K562 (cell line): ENCODE data around the gene MYCBP2. TPM values are rescaled to one million over a fixed set of nuclear protein-coding genes. Genes with fewer than 3 reads are reported as not detected.
A peak's percentile ranks its signal among the peaks of the same experiment; 100 is the strongest.

Experiments
- ATAC-seq: fragments of 200-7000 bp; cut with Tn5 transposase; 3 replicates; pipeline ENCODE4 v1.9.1; 2020; ENCODE audit warnings: moderate library complexity
- Bru-seq: library from RNA; stranded (reverse); fragments of 400-500 nt; gene quantifications from one replicate; lab custom pipeline; 2021; lab: Mats Ljungman, UMichigan
- BruChase-seq, 2 experiments: library from RNA; stranded (reverse); fragments of 400-500 nt; gene quantifications; one replicate each; lab custom pipeline; 2021; lab: Mats Ljungman, UMichigan
- BruUV-seq: library from RNA; stranded (reverse); fragments of 400-500 nt; replicated peaks from 2 replicates; lab custom pipeline; 2021; lab: Mats Ljungman, UMichigan
- CTCF ChIA-PET: fragments of 300-600 bp; formaldehyde crosslinking; extraction: SDS; loops from one replicate; lab custom pipeline; 2021; ENCODE audit warnings: low intra/inter-chr PET ratio; lab: Yijun Ruan, JAX
- POLR2A ChIA-PET: fragments of 300-600, 350-650 bp; sonication (Branson Sonifier 250); formaldehyde crosslinking; extraction: SDS; loops from one replicate; lab custom pipeline; 2021; ENCODE audit warnings: antibody characterized with exemption, inconsistent platforms; lab: Yijun Ruan, JAX
- DNase-seq, 4 experiments: peaks; one replicate each; pipeline versions ENCODE4 v3.0.0 to v3.0.0-alpha.2; 2011 to 2018; ENCODE audit warnings: low spot score in 3 of 4, mixed read lengths in 3 of 4; ENCODE audit errors: extremely low read depth in 1 of 4
- FAIRE-seq: peaks from 2 replicates; lab custom pipeline; 2011; peaks lifted over from hg19 to GRCh38; lab: Jason Lieb, UNC
- H2AFZ ChIP-seq: 2 replicates; pipeline ENCODE4 v1.6.0; 2011; ENCODE audit warnings: low read depth, low read length, control low read depth, inconsistent platforms
- H3K27ac ChIP-seq: fragments of 200-600 bp; 3 replicates; pipeline ENCODE4 v1.8.0; 2011; ENCODE audit warnings: low read depth, mild to moderate bottlenecking, control low read depth, inconsistent platforms, low read length, moderate library complexity, mixed read lengths; ENCODE audit errors: extremely low read depth
- H3K27me3 ChIP-seq, 2 experiments: fragments of 300-600 bp in 1 of 2; 2 replicates in 1 of 2; 3 replicates in 1 of 2; pipeline versions ENCODE4 v1.6.0 to v1.8.0; 2011; ENCODE audit warnings: inconsistent platforms in 2 of 2, low read length in 2 of 2, mild to moderate bottlenecking in 1 of 2, mixed read lengths in 1 of 2, moderate library complexity in 1 of 2; ENCODE audit not compliant: control insufficient read depth in 2 of 2, insufficient read depth in 2 of 2
- H3K36me3 ChIP-seq: fragments of 300-600 bp; 3 replicates; pipeline ENCODE4 v1.8.0; 2011; ENCODE audit warnings: mild to moderate bottlenecking, low read length, inconsistent platforms; ENCODE audit not compliant: control insufficient read depth, insufficient read depth
- H3K4me1 ChIP-seq, 2 experiments: fragments of 200-600 bp in 1 of 2; replicated peaks in 1 of 2; 2 replicates in 1 of 2; 3 replicates in 1 of 2; pipeline versions ENCODE4 v1.5.1 to v1.8.0; 2011; ENCODE audit warnings: inconsistent platforms in 2 of 2, low read length in 2 of 2, mild to moderate bottlenecking in 1 of 2, mixed read lengths in 1 of 2, moderate library complexity in 1 of 2; ENCODE audit not compliant: control insufficient read depth in 2 of 2, insufficient read depth in 2 of 2
- H3K4me2 ChIP-seq: 2 replicates; pipeline ENCODE4 v1.6.1; 2011; ENCODE audit warnings: low read length, control low read depth, inconsistent platforms, mixed read lengths; ENCODE audit not compliant: insufficient read depth
- H3K4me3 ChIP-seq: fragments of 200-600 bp; sonication (generic), shearing (Covaris generic); 2 replicates; pipeline ENCODE4 v1.5.1; 2016; ENCODE audit warnings: control low read depth, inconsistent platforms
- H3K79me2 ChIP-seq: fragments of 200-600 bp; 3 replicates; pipeline ENCODE4 v1.8.0; 2011; ENCODE audit warnings: low read length, inconsistent platforms; ENCODE audit not compliant: control insufficient read depth, insufficient read depth
- H3K9ac ChIP-seq, 2 experiments: 2 replicates each; pipeline versions ENCODE4 v1.6.0 to v1.6.1; 2011; ENCODE audit warnings: low read depth in 2 of 2, low read length in 2 of 2, control low read depth in 1 of 2, inconsistent platforms in 1 of 2, mild to moderate bottlenecking in 1 of 2, mixed read lengths in 1 of 2; ENCODE audit not compliant: insufficient read depth in 1 of 2
- H3K9me1 ChIP-seq: one replicate; pipeline ENCODE4 v1.6.0; 2011; ENCODE audit warnings: inconsistent platforms, mild to moderate bottlenecking, low read length, moderate library complexity; ENCODE audit not compliant: control insufficient read depth, insufficient read depth
- H3K9me3 ChIP-seq: replicated peaks from 2 replicates; pipeline ENCODE4 v1.5.1; 2011; ENCODE audit warnings: low read depth, low read length, inconsistent platforms; ENCODE audit not compliant: control insufficient read depth, insufficient read depth
- H4K20me1 ChIP-seq: replicated peaks from 2 replicates; pipeline ENCODE4 v1.6.1; 2011; ENCODE audit warnings: low read length, inconsistent platforms, mixed read lengths; ENCODE audit not compliant: control insufficient read depth, insufficient read depth
- CBX3 ChIP-seq, 2 experiments: IDR thresholded peaks; 1 replicate in 1 of 2; 2 replicates in 1 of 2; pipeline ENCODE4 v1.6.1; 2012; ENCODE audit warnings: inconsistent platforms in 2 of 2, low read length in 2 of 2, borderline replicate concordance in 1 of 2, control low read depth in 1 of 2
- CHD2 ChIP-seq: IDR thresholded peaks from 2 replicates; pipeline ENCODE4 v1.6.1; 2011; ENCODE audit warnings: low read depth, low read length
- CREM ChIP-seq: IDR thresholded peaks from 2 replicates; pipeline ENCODE4 v1.6.1; 2014; ENCODE audit warnings: antibody characterized with exemption, low read depth
- EHMT2 ChIP-seq: fragments of 450-650 bp; IDR thresholded peaks from 2 replicates; pipeline ENCODE4 v1.6.1; 2018; ENCODE audit warnings: antibody characterized with exemption
- IRF1 ChIP-seq: sonication (generic); formaldehyde crosslinking; IDR thresholded peaks from 2 replicates; pipeline ENCODE4 v1.8.0; 2022; ENCODE audit warnings: missing genetic modification reagents, mild to moderate bottlenecking, borderline replicate concordance
- KAT7 ChIP-seq: sonication (generic); formaldehyde crosslinking; IDR thresholded peaks from 2 replicates; pipeline ENCODE4 v1.8.0; 2022; ENCODE audit warnings: missing genetic modification reagents, mild to moderate bottlenecking, borderline replicate concordance
- MYC ChIP-seq, 2 experiments: fragments of 250-450 bp in 1 of 2; sonication (Bioruptor Pico) in 1 of 2; IDR thresholded peaks; 2 replicates each; pipeline versions ENCODE4 v1.5.1 to v1.6.1; 2012 to 2021; ENCODE audit warnings: low read depth in 2 of 2, borderline replicate concordance in 1 of 2, improper control_type of control experiment in 1 of 2, low read length in 1 of 2, mild to moderate bottlenecking in 1 of 2, moderate library complexity in 1 of 2
- THRAP3 ChIP-seq: fragments of 450-650 bp; IDR thresholded peaks from 2 replicates; pipeline ENCODE4 v1.6.1; 2016; ENCODE audit warnings: mild to moderate bottlenecking, inconsistent platforms, borderline replicate concordance
- UBTF ChIP-seq, 2 experiments: IDR thresholded peaks; 2 replicates each; pipeline ENCODE4 v1.6.1; 2012; ENCODE audit warnings: improper control_type of control experiment in 2 of 2, low read depth in 2 of 2, low read length in 2 of 2, borderline replicate concordance in 1 of 2
- WGBS: fragments of 100-300 bp; shearing (Covaris generic); methylation state at CpG from one replicate; pipeline ENCODE4 v1.1.6; 2016; ENCODE audit warnings: low coverage, mixed read lengths; ENCODE audit not compliant: insufficient coverage; ENCODE audit errors: missing lambda C conversion rate; 5-methylcytosine and 5-hydroxymethylcytosine counted together
- in situ Hi-C: fragments of 300-500 bp; cut with MboI; formaldehyde crosslinking; loops from 4 replicates; pipeline ENCODE4 v1.15.0; 2018; ENCODE audit warnings: inconsistent platforms, mixed read lengths
- intact Hi-C: fragments of 100-400 bp; cut with micrococcal nuclease; formaldehyde crosslinking; loops from 2 replicates; pipeline ENCODE4 v1.14.2; 2022
- long read RNA-seq, 3 experiments: library from polyadenylated mRNA in 2 of 3; library from RNA in 1 of 3; unstranded in 2 of 3; stranded (forward) in 1 of 3; transcript quantifications; one replicate each; pipeline ENCODE4 v2.0.0, GENCODE V29; 2019 to 2022
- polyA minus RNA-seq, 3 experiments: library from RNA; depleted of rRNA, polyadenylated mRNA; stranded (reverse); fragments of >200 nt; gene quantifications; 2 replicates each; pipeline ENCODE4 v1.2.3, GENCODE V29; 2011
- polyA plus RNA-seq, 8 experiments: library from polyadenylated mRNA; depleted of rRNA in 4 of 8; stranded (reverse) in 5 of 8; unstranded in 3 of 8; fragments of >200 nt; fragmentation: Nextera tagmentation in 2 of 8; fragmentation: Illumina TruSeq in 1 of 8; extraction: Ambion mirVana in 2 of 8; extraction: Trizol in 1 of 8; gene quantifications; 2 replicates each; pipeline versions ENCODE4 v1.2.1 to v1.2.3, GENCODE V29; 2011 to 2014; ENCODE audit warnings: inconsistent platforms in 1 of 8, missing spikeins in 1 of 8
- total RNA-seq, 7 experiments: library from RNA; depleted of rRNA in 6 of 7; stranded (reverse); fragments of >200 nt in 6 of 7; fragmentation: Illumina TruSeq in 2 of 7; extraction: Trizol in 2 of 7; gene quantifications; 2 replicates each; pipeline versions ENCODE4 v1.2.1 to v1.2.3, GENCODE V29; 2011 to 2021; ENCODE audit warnings: low replicate concordance in 1 of 7
- TF ChIP-seq, protein P1 (sequence below): fragments of 450-650 bp; IDR thresholded peaks from 2 replicates; pipeline ENCODE4 v1.6.1; 2016

MYCBP2 gene
- 20.5 and 73.8 TPM in 2 replicates for total RNA-seq (2011; cell fraction: chromatin; rRNA removed; ENCODE audit: low replicate concordance)
- 10.3 and 18.8 TPM in 2 replicates for total RNA-seq (2011; cell fraction: nucleolus; rRNA removed)
- total RNA-seq (2011; cell fraction: nucleoplasm; rRNA removed): 29.0 and 42.3 TPM in 2 replicates
- total RNA-seq (2014; rRNA removed) (36.8 and 47.2 TPM in 2 replicates), total RNA-seq (2014; rRNA removed; fragmentation: Illumina TruSeq; extraction: Trizol) (28.9 and 30.3 TPM in 2 replicates), total RNA-seq (2015; rRNA removed; fragmentation: Illumina TruSeq; extraction: Trizol) (39.4 and 41.9 TPM in 2 replicates), total RNA-seq (2021) (30.0 and 42.4 TPM in 2 replicates), polyA plus RNA-seq (2011; rRNA removed) (12.5 and 18.3 TPM in 2 replicates), polyA plus RNA-seq (2014; fragmentation: Illumina TruSeq; extraction: Trizol) (27.9 and 34.0 TPM in 2 replicates), polyA plus RNA-seq (2014; fragmentation: Nextera tagmentation; extraction: Ambion mirVana) (10 to 100 TPM; 13.2 to 16.3 TPM), polyA plus RNA-seq (2014; rRNA removed) (22.3 and 22.5 TPM in 2 replicates), polyA minus RNA-seq (2011; rRNA and poly(A)+ RNA removed) (78.3 and 91.4 TPM in 2 replicates), Bru-seq, nascent RNA (percentile 70 among the genes with signal in this experiment), BruChase-seq, experiment 1, labeled RNA remaining after a 2-hour chase (percentile 74 among the genes with signal in this experiment), BruChase-seq, experiment 2, labeled RNA remaining after a 6-hour chase (percentile 73 among the genes with signal in this experiment)
- 9.1 and 13.0 TPM in 2 replicates for polyA plus RNA-seq (2011; cell fraction: cytosol; rRNA removed)
- polyA plus RNA-seq (2011; cell fraction: nucleus; rRNA removed): 22.2 and 23.7 TPM in 2 replicates
- polyA plus RNA-seq (2012): 17.5 and 23.7 TPM in 2 replicates
- 36.1 and 37.0 TPM in 2 replicates for polyA minus RNA-seq (2011; cell fraction: cytosol; rRNA and poly(A)+ RNA removed)
- 56.1 and 77.4 TPM in 2 replicates for polyA minus RNA-seq (2011; cell fraction: nucleus; rRNA and poly(A)+ RNA removed)
- long read RNA-seq, experiment 1, partial matches to known transcripts: 9 of 19 reads
- long read RNA-seq, experiment 1, other reads (novel, unspliced or antisense): 8 of 19 reads
- long read RNA-seq, experiment 2, partial matches to known transcripts: 2 of 9 reads
- long read RNA-seq, experiment 2, other reads (novel, unspliced or antisense): 7 of 9 reads
- long read RNA-seq, experiment 3, partial matches to known transcripts: 0 of 1 reads
- long read RNA-seq, experiment 3, other reads (novel, unspliced or antisense): 1 of 1 reads

- DNase-seq (peak; percentile 89 to 95 (median 92)), ATAC-seq (peak; percentile 87), FAIRE-seq (peak; percentile 95)
- Histone ChIP-seq H3K4me2 (peak within 1 kb of the TSS; percentile 95), H2AFZ (peak within 1 kb of the TSS; percentile 98), H3K4me1 (peaks cover 9 to 11% of the 10 kb centered on the region in 2 experiments; a peak in 3 of 5 replicates), H3K27me3 (no peaks in the 10 kb centered on the region), H3K9me1 (no peaks in the 10 kb centered on the region), H3K36me3 (no peaks in the 10 kb centered on the region), H3K79me2 (peaks cover 45% of the 10 kb centered on the region), H3K4me3 (peak within 1 kb of the TSS; percentile 80), H3K9ac (peak within 1 kb of the TSS; percentile 56 to 96), H3K27ac (peak within 1 kb of the TSS; percentile 70), H3K9me3 (no peaks in the 10 kb centered on the region), H4K20me1 (peaks cover 15% of the 10 kb centered on the region; the same call in 1 of the 2 replicates)
- intact Hi-C loops (loop anchor here (2.0 to 5.0 kb wide), 3 partner anchors 152 to 335 kb away; partner anchors contain the start of genes CLN5 and FBXL3), in situ Hi-C loops (no loop called here)
- no TSS peak for BruUV-seq
- ChIA-PET CTCF (no interaction called here), POLR2A (interaction anchor here (0.6 to 1.1 kb wide), 5 partner anchors 8 to 1698 kb away, joined by 3 to 5 read pairs (median 4); no protein-coding TSS in a partner anchor)
- WGBS: 2% methylated on average over 12 of the region's 35 CpGs
- TF ChIP-seq MYC (IDR thresholded peaks at IDR 0.05; ENCODE audit: low read depth, low read length): peak; percentile 64
- TF ChIP-seq MYC (CRISPR knock-in tag; IDR thresholded peaks at IDR 0.05; ENCODE audit: borderline replicate concordance, low read depth): no peak
- TF ChIP-seq, protein P1, sequence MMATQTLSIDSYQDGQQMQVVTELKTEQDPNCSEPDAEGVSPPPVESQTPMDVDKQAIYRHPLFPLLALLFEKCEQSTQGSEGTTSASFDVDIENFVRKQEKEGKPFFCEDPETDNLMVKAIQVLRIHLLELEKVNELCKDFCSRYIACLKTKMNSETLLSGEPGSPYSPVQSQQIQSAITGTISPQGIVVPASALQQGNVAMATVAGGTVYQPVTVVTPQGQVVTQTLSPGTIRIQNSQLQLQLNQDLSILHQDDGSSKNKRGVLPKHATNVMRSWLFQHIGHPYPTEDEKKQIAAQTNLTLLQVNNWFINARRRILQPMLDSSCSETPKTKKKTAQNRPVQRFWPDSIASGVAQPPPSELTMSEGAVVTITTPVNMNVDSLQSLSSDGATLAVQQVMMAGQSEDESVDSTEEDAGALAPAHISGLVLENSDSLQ: peak; percentile 64; the same call in 1 of the 2 replicates
- no peak for TF ChIP-seq THRAP3
- peak; percentile 58; the same call in 1 of the 2 replicates for TF ChIP-seq EHMT2
- no peak for TF ChIP-seq KAT7 (CRISPR knock-in tag)
- no peak for TF ChIP-seq IRF1 (CRISPR knock-in tag)
- TF ChIP-seq CBX3 (IDR thresholded peaks at IDR 0.05; ENCODE audit: borderline replicate concordance in 1 of 2, low read length in 2 of 2): peak in 1 of 2 experiments; percentile 77; a peak in 1 of 3 replicates
- TF ChIP-seq CHD2: peak; percentile 49; the same call in 1 of the 2 replicates
- 0 out of 4 replicates have a peak, but pooled peaks have one; percentile 44 to 53 for TF ChIP-seq UBTF (IDR thresholded peaks at IDR 0.05; ENCODE audit: borderline replicate concordance in 1 of 2, low read depth in 2 of 2, low read length in 2 of 2)
- peak; percentile 69 for TF ChIP-seq CREM
Observed at GRCh38 chr13:77326905-77327604, at the start of gene MYCBP2. TSS of gene MYCBP2 (minus strand) at chr13:77327094. CDS start at chr13:77326775, 319 bp downstream.
